ENCODE measurements around the gene DAP3. TPM values are rescaled to one million over a fixed set of nuclear protein-coding genes. Genes with fewer than 3 reads are reported as not detected.
"Not testable (repeated sequence)": the region's sequence is repeated elsewhere in the genome, so short reads cannot be mapped to it uniquely, and the experiment has no call there.

Gene DAP3
- total RNA-seq, 1 donor from 2014 or later = 183 TPM

DNA sequence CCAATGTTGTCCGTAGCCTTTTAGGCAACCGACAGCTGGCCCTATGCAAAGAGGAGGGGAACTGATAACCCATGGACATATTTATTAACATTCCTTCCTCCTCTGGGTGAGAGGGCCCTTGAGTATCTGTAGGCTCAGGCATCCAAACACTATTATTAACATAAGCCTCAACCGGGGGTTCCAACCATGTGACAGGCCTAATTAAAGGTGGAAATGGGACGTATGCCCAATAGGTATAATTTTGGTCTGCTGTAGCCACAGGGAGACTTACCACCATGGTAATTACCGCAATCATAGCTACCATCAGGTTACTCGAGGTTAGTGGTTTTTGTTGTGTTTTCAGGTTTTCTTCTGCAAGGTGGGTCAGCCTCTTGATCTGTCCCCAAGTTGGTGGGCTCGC lies 5.3 kb downstream of the DAP3 start:
- Mint-ChIP-seq H3K27ac (no peak overlapping the region), H3K36me3 (ENCODE audit: low read depth) (peaks cover 52% of the 10 kb centered on the region), H3K9me3 (peaks cover 9% of the 10 kb centered on the region), H3K4me3 (no peak overlapping the region), H3K4me1 (ENCODE audit: low read depth) (peaks cover 59% of the 10 kb centered on the region), H3K27me3 (ENCODE audit: insufficient read depth) (no peaks in the 10 kb centered on the region)
- DNase-seq (ENCODE audit: low spot score) = no peak
- intact Hi-C loops (cut with micrococcal nuclease) = no loop called here

DNA sequence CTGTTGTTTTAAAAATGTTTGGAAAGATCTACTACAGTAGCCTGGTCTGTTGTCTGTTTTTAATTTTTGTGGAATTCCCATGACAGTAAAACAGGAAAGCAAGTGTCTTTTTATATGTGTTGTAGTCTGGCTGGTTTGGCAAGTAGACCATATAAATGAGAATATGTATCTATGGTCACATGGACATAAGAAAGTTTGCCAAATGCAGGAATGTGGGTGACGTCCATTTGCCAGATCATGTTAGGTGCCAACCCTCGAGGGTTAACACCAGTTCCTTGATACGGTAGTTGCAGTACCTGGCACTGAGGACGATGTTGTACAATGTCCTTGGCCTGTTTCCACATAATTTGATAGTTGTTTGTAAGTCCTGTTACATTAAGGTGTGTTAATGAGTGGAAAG lies 6.2 kb downstream of the DAP3 start:
- Mint-ChIP-seq H3K27me3 (ENCODE audit: insufficient read depth) (no peaks in the 10 kb centered on the region), H3K9me3 (peaks cover 9% of the 10 kb centered on the region), H3K4me1 (ENCODE audit: low read depth) (peaks cover 54% of the 10 kb centered on the region), H3K36me3 (ENCODE audit: low read depth) (peaks cover 46% of the 10 kb centered on the region), H3K27ac (no peak overlapping the region), H3K4me3 (no peak overlapping the region)
- DNase-seq (ENCODE audit: low spot score) = no peak
- intact Hi-C loops (cut with micrococcal nuclease) = no loop called here

GRCh38 chr1:155695608-155696007 lies 6.7 kb downstream of the DAP3 start:
- intact Hi-C loops (cut with micrococcal nuclease) = no loop called here
- H3K9me3 Mint-ChIP-seq = peaks cover 9% of the 10 kb centered on the region
- no peak overlapping the region for H3K4me3 Mint-ChIP-seq
- peaks cover 43% of the 10 kb centered on the region for H3K36me3 Mint-ChIP-seq (ENCODE audit: low read depth)
- no peak for DNase-seq (ENCODE audit: low spot score)
- H3K27ac Mint-ChIP-seq = no peak overlapping the region
- no peaks in the 10 kb centered on the region for H3K27me3 Mint-ChIP-seq (ENCODE audit: insufficient read depth)
- peaks cover 49% of the 10 kb centered on the region for H3K4me1 Mint-ChIP-seq (ENCODE audit: low read depth)

DNA sequence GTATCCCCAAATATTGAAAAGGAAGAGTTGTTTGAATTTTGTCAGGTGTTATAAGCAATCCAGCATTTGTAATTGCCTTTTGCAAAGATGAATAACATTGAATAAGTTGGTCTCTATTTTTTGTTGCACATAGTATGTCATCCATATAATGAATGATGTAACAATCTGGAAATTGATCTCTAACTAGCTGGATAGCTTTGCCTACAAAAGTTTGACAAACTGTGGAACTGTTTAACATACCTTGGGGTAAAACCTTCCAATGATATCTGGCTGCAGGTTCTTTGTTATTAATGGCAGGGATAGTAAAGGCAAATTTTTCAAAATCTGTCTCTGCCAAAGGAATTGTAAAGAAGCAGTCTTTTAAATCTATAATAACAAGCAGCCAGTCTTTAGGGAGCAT lies 7.6 kb downstream of the DAP3 start:
- no peaks in the 10 kb centered on the region for H3K27me3 Mint-ChIP-seq (ENCODE audit: insufficient read depth)
- peaks cover 4% of the 10 kb centered on the region for H3K9me3 Mint-ChIP-seq
- no peak for DNase-seq (ENCODE audit: low spot score)
- intact Hi-C loops (cut with micrococcal nuclease) = no loop called here
- H3K4me3 Mint-ChIP-seq = no peak overlapping the region
- H3K4me1 Mint-ChIP-seq (ENCODE audit: low read depth) = peaks cover 42% of the 10 kb centered on the region
- H3K36me3 Mint-ChIP-seq (ENCODE audit: low read depth) = peaks cover 36% of the 10 kb centered on the region
- no peak overlapping the region for H3K27ac Mint-ChIP-seq

GRCh38 chr1:155697046-155697445 lies 8.2 kb downstream of the DAP3 start:
- no peaks in the 10 kb centered on the region for H3K27me3 Mint-ChIP-seq (ENCODE audit: insufficient read depth)
- H3K4me1 Mint-ChIP-seq (ENCODE audit: low read depth) = peaks cover 38% of the 10 kb centered on the region
- H3K4me3 Mint-ChIP-seq = no peak overlapping the region
- DNase-seq (ENCODE audit: low spot score) = no peak
- peaks cover 31% of the 10 kb centered on the region for H3K36me3 Mint-ChIP-seq (ENCODE audit: low read depth)
- H3K9me3 Mint-ChIP-seq = no peaks in the 10 kb centered on the region
- no peak overlapping the region for H3K27ac Mint-ChIP-seq
- intact Hi-C loops (cut with micrococcal nuclease) = no loop called here

DNA sequence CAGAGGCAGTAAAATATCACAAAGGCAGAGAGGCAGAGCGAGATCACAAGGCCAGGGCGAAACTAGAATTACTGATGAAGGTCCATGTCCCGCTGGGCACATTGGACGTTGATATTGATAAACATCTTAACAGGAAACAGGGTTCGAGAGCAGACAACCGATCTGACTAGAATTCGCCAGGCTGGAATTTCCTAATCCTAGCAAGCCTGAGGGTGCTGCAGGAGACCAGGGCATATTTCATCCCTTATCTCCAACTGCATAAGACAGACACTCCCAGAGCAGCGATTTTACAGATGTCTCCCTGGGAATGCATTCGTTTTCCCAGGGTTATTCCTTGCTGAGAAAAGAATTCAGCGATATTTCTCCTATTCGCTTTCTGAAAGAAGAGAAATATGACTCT lies 8.7 kb downstream of the DAP3 start:
- intact Hi-C loops (cut with micrococcal nuclease); H3K9me3 Mint-ChIP-seq; H3K27me3 Mint-ChIP-seq (ENCODE audit: insufficient read depth); DNase-seq (ENCODE audit: low spot score); H3K27ac Mint-ChIP-seq; H3K4me3 Mint-ChIP-seq: not testable (repeated sequence)
- Mint-ChIP-seq H3K36me3 (ENCODE audit: low read depth) (peaks cover 25% of the 10 kb centered on the region), H3K4me1 (ENCODE audit: low read depth) (peaks cover 32% of the 10 kb centered on the region)

DNA sequence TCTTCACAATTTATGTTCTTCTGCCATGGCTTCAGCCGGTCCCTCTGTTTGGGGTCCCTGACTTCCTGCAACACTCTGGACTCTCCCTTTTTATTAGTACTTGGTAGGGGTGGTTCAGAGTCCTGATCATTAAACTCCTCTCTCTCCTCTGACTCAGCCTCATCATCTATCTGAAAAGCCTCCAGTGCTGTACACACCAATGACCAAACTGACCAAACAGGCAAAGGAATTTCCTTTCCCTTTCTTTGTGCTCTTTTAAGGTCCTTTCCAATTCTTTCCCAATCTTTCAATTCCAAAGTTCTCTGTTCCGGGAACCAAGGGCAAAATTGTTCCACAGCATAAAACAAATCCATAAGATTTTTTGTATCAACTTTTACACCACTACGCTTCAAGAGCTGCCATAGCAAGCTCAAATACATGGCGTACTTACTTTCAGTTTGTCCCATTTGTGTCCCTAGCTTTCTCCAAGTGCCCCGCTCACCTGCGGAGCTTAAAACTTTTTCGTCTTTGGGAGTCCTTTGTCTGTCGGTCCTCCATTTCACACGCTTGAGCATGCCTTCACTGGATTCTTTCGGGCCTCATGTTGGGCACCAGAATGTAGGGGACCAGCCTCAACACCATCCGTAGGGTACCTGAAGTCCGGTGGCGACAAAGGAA lies 9.6 kb downstream of the DAP3 start:
- no peak for DNase-seq (ENCODE audit: low spot score)
- intact Hi-C loops (cut with micrococcal nuclease) = no loop called here
- Mint-ChIP-seq H3K27ac (no peak overlapping the region), H3K4me1 (ENCODE audit: low read depth) (peaks cover 28% of the 10 kb centered on the region), H3K9me3 (no peaks in the 10 kb centered on the region), H3K4me3 (no peak overlapping the region), H3K27me3 (ENCODE audit: insufficient read depth) (no peaks in the 10 kb centered on the region), H3K36me3 (ENCODE audit: low read depth) (peaks cover 17% of the 10 kb centered on the region)

DNA sequence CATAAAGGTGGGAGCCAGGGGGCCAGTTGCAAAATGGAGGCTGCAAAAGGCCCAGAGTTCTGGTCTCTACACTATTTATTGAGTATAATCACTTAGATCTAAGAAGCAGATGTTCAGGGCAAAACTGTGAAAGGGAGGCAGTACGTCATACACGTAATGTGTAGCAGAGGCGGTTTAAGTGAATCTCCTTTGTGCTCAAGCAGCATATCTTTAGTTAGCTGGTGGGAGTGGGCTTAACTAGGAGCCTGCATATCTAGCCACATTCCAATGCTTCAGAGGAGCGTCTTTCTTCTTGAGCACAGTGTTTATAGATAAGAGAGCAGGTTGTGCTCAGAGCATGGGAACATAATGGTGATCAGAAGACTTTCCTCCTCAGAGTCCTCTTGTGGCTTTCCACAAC lies 10.2 kb downstream of the DAP3 start:
- H3K9me3 Mint-ChIP-seq; H3K27ac Mint-ChIP-seq; H3K4me3 Mint-ChIP-seq; H3K27me3 Mint-ChIP-seq (ENCODE audit: insufficient read depth); intact Hi-C loops (cut with micrococcal nuclease); DNase-seq (ENCODE audit: low spot score): not testable (repeated sequence)
- Mint-ChIP-seq H3K36me3 (ENCODE audit: low read depth) (peaks cover 17% of the 10 kb centered on the region), H3K4me1 (ENCODE audit: low read depth) (peaks cover 32% of the 10 kb centered on the region)

- H3K9me3 Mint-ChIP-seq; H3K27ac Mint-ChIP-seq; intact Hi-C loops (cut with micrococcal nuclease); H3K4me3 Mint-ChIP-seq; H3K27me3 Mint-ChIP-seq (ENCODE audit: insufficient read depth); DNase-seq (ENCODE audit: low spot score): not testable (repeated sequence)
- peaks cover 10% of the 10 kb centered on the region for H3K36me3 Mint-ChIP-seq (ENCODE audit: low read depth)
- H3K4me1 Mint-ChIP-seq (ENCODE audit: low read depth) = peaks cover 18% of the 10 kb centered on the region
Observed at GRCh38 chr1:155701675-155702074, 12.8 kb downstream of the DAP3 start.

GRCh38 chr1:155703216-155703615 lies 14.3 kb downstream of the DAP3 start:
- no peaks in the 10 kb centered on the region for H3K9me3 Mint-ChIP-seq
- peaks cover 5% of the 10 kb centered on the region for H3K36me3 Mint-ChIP-seq (ENCODE audit: low read depth)
- intact Hi-C loops (cut with micrococcal nuclease) = no loop called here
- no peaks in the 10 kb centered on the region for H3K27me3 Mint-ChIP-seq (ENCODE audit: insufficient read depth)
- H3K4me3 Mint-ChIP-seq = no peak overlapping the region
- H3K27ac Mint-ChIP-seq = no peak overlapping the region
- H3K4me1 Mint-ChIP-seq (ENCODE audit: low read depth) = peaks cover 22% of the 10 kb centered on the region
- no peak for DNase-seq (ENCODE audit: low spot score)

DNA sequence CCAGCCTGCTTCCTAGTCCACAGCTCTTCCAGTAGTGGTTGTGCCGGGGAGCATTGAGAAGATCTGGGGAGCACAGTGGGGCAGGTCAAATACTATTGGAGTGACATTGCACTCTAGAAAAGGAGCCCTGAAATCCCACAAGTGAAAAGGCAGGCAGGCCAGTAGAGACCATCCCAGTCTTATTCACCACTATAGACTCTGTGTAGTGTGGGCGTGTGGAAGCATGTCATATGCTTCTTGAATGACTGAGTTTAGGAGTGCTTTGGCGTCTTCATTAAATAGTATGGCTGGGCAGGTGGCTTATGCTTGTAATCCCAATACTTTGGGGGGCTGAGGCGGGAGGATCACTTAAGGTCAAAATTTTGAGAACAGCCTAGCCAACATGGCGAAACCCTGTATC lies 15.5 kb downstream of the DAP3 start:
- intact Hi-C loops (cut with micrococcal nuclease); H3K36me3 Mint-ChIP-seq (ENCODE audit: low read depth); H3K27ac Mint-ChIP-seq; H3K9me3 Mint-ChIP-seq; H3K27me3 Mint-ChIP-seq (ENCODE audit: insufficient read depth); H3K4me3 Mint-ChIP-seq; DNase-seq (ENCODE audit: low spot score): not testable (repeated sequence)
- peaks cover 17% of the 10 kb centered on the region for H3K4me1 Mint-ChIP-seq (ENCODE audit: low read depth)

GRCh38 chr1:155706139-155706538 lies 17.2 kb downstream of the DAP3 start:
- DNase-seq (ENCODE audit: low spot score) = no peak
- H3K4me3 Mint-ChIP-seq = no peak overlapping the region
- H3K9me3 Mint-ChIP-seq = no peaks in the 10 kb centered on the region
- H3K4me1 Mint-ChIP-seq (ENCODE audit: low read depth) = peaks cover 17% of the 10 kb centered on the region
- intact Hi-C loops (cut with micrococcal nuclease) = no loop called here
- H3K36me3 Mint-ChIP-seq (ENCODE audit: low read depth) = peaks cover 7% of the 10 kb centered on the region
- no peaks in the 10 kb centered on the region for H3K27me3 Mint-ChIP-seq (ENCODE audit: insufficient read depth)
- H3K27ac Mint-ChIP-seq = no peak overlapping the region

- Mint-ChIP-seq H3K27me3 (ENCODE audit: insufficient read depth) (no peaks in the 10 kb centered on the region), H3K9me3 (no peaks in the 10 kb centered on the region), H3K4me1 (ENCODE audit: low read depth) (peaks cover 10% of the 10 kb centered on the region), H3K36me3 (ENCODE audit: low read depth) (peaks cover 17% of the 10 kb centered on the region), H3K4me3 (no peak overlapping the region), H3K27ac (no peak overlapping the region)
- DNase-seq (ENCODE audit: low spot score) = no peak
- intact Hi-C loops (cut with micrococcal nuclease) = no loop called here
Observed at GRCh38 chr1:155709391-155709790, 20.5 kb downstream of the DAP3 start.

DNA sequence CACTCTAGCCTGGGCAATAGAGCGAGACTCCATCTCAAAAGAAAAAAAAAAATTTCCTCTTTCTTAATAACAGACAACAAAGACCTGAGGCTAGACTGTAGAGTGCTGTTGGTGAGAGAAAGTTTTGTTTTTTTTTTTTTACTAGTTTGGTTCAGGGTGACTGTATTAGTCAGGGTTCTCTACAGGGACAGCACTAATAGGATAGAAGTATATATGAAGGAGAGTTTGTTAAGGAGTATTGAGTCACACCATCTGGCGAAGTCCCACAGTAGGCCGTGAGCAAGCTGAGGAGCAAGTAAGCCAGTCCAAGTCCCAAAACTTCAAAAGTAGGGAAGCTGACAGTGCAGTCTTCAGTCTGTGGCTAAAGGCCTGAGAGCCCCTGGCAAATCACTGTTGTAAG lies 22.6 kb downstream of the DAP3 start:
- H3K36me3 Mint-ChIP-seq (ENCODE audit: low read depth) = peaks cover 21% of the 10 kb centered on the region

More for the DNA sequence above, 22.6 kb downstream of the DAP3 start:
- H3K27ac Mint-ChIP-seq; DNase-seq (ENCODE audit: low spot score); intact Hi-C loops (cut with micrococcal nuclease); H3K4me3 Mint-ChIP-seq; H3K9me3 Mint-ChIP-seq; H3K27me3 Mint-ChIP-seq (ENCODE audit: insufficient read depth): not testable (repeated sequence)
- H3K4me1 Mint-ChIP-seq (ENCODE audit: low read depth) = peaks cover 14% of the 10 kb centered on the region

Measured in activated T-helper 1 cell treated with anti-CD3 and anti-CD28 coated beads, Interleukin-12 subunit alpha, Interleukin-12 subunit beta, Interleukin-2, Interleukin-4 antibody, amounts not matched to agents 30 ng/mL and 10 ng/mL and 1 ng/mL, durations not matched to agents 14 hours and 24 hours and 36 hours (primary cell).